Natural killer cell (primary cell): Measurements from ENCODE around the gene SRCIN1. TPM values are rescaled to one million over a fixed set of nuclear protein-coding genes. Genes with fewer than 3 reads are reported as not detected.
A peak's percentile ranks its signal among the peaks of the same experiment; 100 is the strongest.

Experiments used
- ATAC-seq, 3 donors: fragments of 150-1000 bp in 2 of 3; fragments of 200-7000 bp in 1 of 3; cut with Tn5 transposase; 1 replicate in 1 of 3; 2 replicates in 2 of 3; pipeline ENCODE4 v1.10.0; 2021; ENCODE audit warnings: mild to moderate bottlenecking in 2 of 3, moderate library complexity in 2 of 3
- DNase-seq, 2 donors: peaks; one replicate each; pipeline versions ENCODE4 v3.0.0 to v3.0.0-alpha.2; 2013 to 2021; ENCODE audit warnings: mixed read lengths in 1 of 2
- H3K27ac ChIP-seq: one replicate; pipeline ENCODE4 v1.5.1; 2013; ENCODE audit warnings: mild to moderate bottlenecking, low read length
- H3K27me3 ChIP-seq: one replicate; pipeline ENCODE4 v1.6.1; 2013; ENCODE audit warnings: low read length; ENCODE audit not compliant: control insufficient read depth, insufficient read depth
- H3K36me3 ChIP-seq: one replicate; pipeline ENCODE4 v1.6.1; 2013; ENCODE audit warnings: low read length; ENCODE audit not compliant: control insufficient read depth, insufficient read depth
- H3K4me1 ChIP-seq: one replicate; pipeline ENCODE4 v1.6.1; 2013; ENCODE audit warnings: low read length; ENCODE audit not compliant: control insufficient read depth, insufficient read depth
- H3K4me3 ChIP-seq: one replicate; pipeline ENCODE4 v1.5.1; 2013; ENCODE audit warnings: low read length
- H3K9me3 ChIP-seq: one replicate; pipeline ENCODE4 v1.6.1; 2013; ENCODE audit warnings: low read length; ENCODE audit not compliant: control insufficient read depth, insufficient read depth
- H3K27ac Mint-ChIP-seq, 2 donors: one replicate each; pipeline ENCODE4 v1.8.0; 2022; ENCODE audit warnings: mild to moderate bottlenecking in 2 of 2, mixed read lengths in 2 of 2, moderate library complexity in 1 of 2
- H3K27me3 Mint-ChIP-seq, 2 donors: one replicate each; pipeline ENCODE4 v1.8.0; 2022; ENCODE audit warnings: low read depth in 2 of 2, mixed read lengths in 2 of 2
- H3K36me3 Mint-ChIP-seq: one replicate; pipeline ENCODE4 v1.8.0; 2022; ENCODE audit warnings: mixed read lengths
- H3K4me1 Mint-ChIP-seq, 2 donors: one replicate each; pipeline ENCODE4 v1.8.0; 2022; ENCODE audit warnings: mixed read lengths in 2 of 2
- H3K4me3 Mint-ChIP-seq: one replicate; pipeline ENCODE4 v1.8.0; 2022; ENCODE audit warnings: mild to moderate bottlenecking, moderate library complexity, mixed read lengths
- H3K9me3 Mint-ChIP-seq, 2 donors: one replicate each; pipeline ENCODE4 v1.8.0; 2022; ENCODE audit warnings: mixed read lengths in 2 of 2
- CTCF ChIP-seq: fragments of 200-600 bp; IDR thresholded peaks from one replicate; pipeline ENCODE4 v1.8.0; 2022; ENCODE audit warnings: antibody characterized with exemption
- WGBS: methylation state at CpG from one replicate; pipeline ENCODE4 v1.1.7; 2013; ENCODE audit warnings: missing lambda C conversion rate; ENCODE audit not compliant: insufficient coverage; 5-methylcytosine and 5-hydroxymethylcytosine counted together
- intact Hi-C: fragments of 100-400 bp; cut with micrococcal nuclease; formaldehyde crosslinking; loops from one replicate; pipeline ENCODE4 v1.14.2; 2022
- total RNA-seq, 4 donors: library from RNA; stranded (reverse); fragments of 120-200 nt in 1 of 4; gene quantifications; one replicate each; pipeline versions ENCODE4 v1.2.3 to v1.2.4, GENCODE V29; 2013 to 2022

Gene SRCIN1
- total RNA-seq, 3 donors from 2014 or later (not counting 1 experiment from before 2014, with no cell fraction given) = 0.28 to 0.50 TPM; not detected in 1

- H3K27ac Mint-ChIP-seq = peak overlapping the region in 1 of 2 donors; percentile 75
- intact Hi-C loops = no loop called here
- no peak for TF ChIP-seq CTCF
- no peaks in the 10 kb centered on the region for H3K9me3 ChIP-seq
- WGBS = 9% methylated on average over 80 of the region's 80 CpGs
- ATAC-seq (peak in 2 of 3 donors; percentile 36 to 38), DNase-seq (no peak)
- H3K27me3 Mint-ChIP-seq = peaks cover 36 to 40% of the 10 kb centered on the region in 2 donors
- no peak overlapping the region for H3K27ac ChIP-seq
- no peaks in the 10 kb centered on the region for H3K36me3 Mint-ChIP-seq
- H3K9me3 Mint-ChIP-seq = no peaks in the 10 kb centered on the region
- H3K27me3 ChIP-seq = peaks cover 22% of the 10 kb centered on the region
- H3K4me1 ChIP-seq = peaks cover 6% of the 10 kb centered on the region
- H3K4me3 Mint-ChIP-seq = peak overlapping the region; percentile 86
- no peaks in the 10 kb centered on the region for H3K36me3 ChIP-seq
- no peak overlapping the region for H3K4me3 ChIP-seq
- H3K4me1 Mint-ChIP-seq = peaks cover 7 to 16% of the 10 kb centered on the region in 2 donors
These were observed 95.9 kb downstream of the SRCIN1 start for GRCh38 chr17:38509772-38510420.

- H3K4me1 ChIP-seq = peaks cover 6% of the 10 kb centered on the region
- DNase-seq = peak; percentile 50 to 82
- Mint-ChIP-seq H3K27ac (peak overlapping the region in 1 of 2 donors; percentile 75), H3K27me3 (peaks cover 36 to 40% of the 10 kb centered on the region in 2 donors), H3K36me3 (no peaks in the 10 kb centered on the region), H3K4me1 (peaks cover 7 to 16% of the 10 kb centered on the region in 2 donors), H3K9me3 (no peaks in the 10 kb centered on the region), H3K4me3 (peak overlapping the region; percentile 86)
- H3K36me3 ChIP-seq = no peaks in the 10 kb centered on the region
- peak; percentile 73 to 92 (median 83) for ATAC-seq
- peaks cover 22% of the 10 kb centered on the region for H3K27me3 ChIP-seq
- H3K27ac ChIP-seq = no peak overlapping the region
- no peaks in the 10 kb centered on the region for H3K9me3 ChIP-seq
- 57% methylated on average over 27 of the region's 27 CpGs for WGBS
- intact Hi-C loops = no loop called here
- H3K4me3 ChIP-seq = no peak overlapping the region
- peak; percentile 12 for TF ChIP-seq CTCF
These were observed 96.6 kb downstream of the SRCIN1 start for GRCh38 chr17:38508954-38509771.

- H3K4me3 Mint-ChIP-seq = peak overlapping the region; percentile 54
- peaks cover 7 to 16% of the 10 kb centered on the region in 2 donors for H3K4me1 Mint-ChIP-seq
- H3K36me3 ChIP-seq = no peaks in the 10 kb centered on the region
- no peaks in the 10 kb centered on the region for H3K9me3 Mint-ChIP-seq
- peaks cover 36 to 40% of the 10 kb centered on the region in 2 donors for H3K27me3 Mint-ChIP-seq
- no peak overlapping the region for H3K27ac ChIP-seq
- DNase-seq = no peak
- H3K4me1 ChIP-seq = peaks cover 6% of the 10 kb centered on the region
- ATAC-seq = no peak
- no peaks in the 10 kb centered on the region for H3K9me3 ChIP-seq
- no peak for TF ChIP-seq CTCF
- peaks cover 22% of the 10 kb centered on the region for H3K27me3 ChIP-seq
- H3K36me3 Mint-ChIP-seq = no peaks in the 10 kb centered on the region
- intact Hi-C loops = no loop called here
- H3K4me3 ChIP-seq = no peak overlapping the region
- H3K27ac Mint-ChIP-seq = no peak overlapping the region
- 91% methylated on average over 6 of the region's 6 CpGs for WGBS
These were observed 97.2 kb downstream of the SRCIN1 start for GRCh38 chr17:38508570-38508950.
